Keratinocyte (primary cell): ENCODE data around the gene TMUB1. TPM values are rescaled to one million over a fixed set of nuclear protein-coding genes. Genes with fewer than 3 reads are reported as not detected.

Experiments
- DNase-seq: peaks from one replicate; pipeline ENCODE4 v3.0.0-alpha.2; 2011; ENCODE audit warnings: low read depth, missing footprints, low spot score
- FAIRE-seq: peaks from 2 replicates; lab custom pipeline; 2011; peaks lifted over from hg19 to GRCh38; lab: Jason Lieb, UNC
- H2AFZ ChIP-seq: 2 replicates; pipeline ENCODE4 v1.6.0; 2012; ENCODE audit warnings: low read length, control low read depth, inconsistent platforms; ENCODE audit not compliant: control insufficient read depth
- H3K27ac ChIP-seq: 2 replicates; pipeline ENCODE4 v1.5.1; 2011; ENCODE audit warnings: low read length; ENCODE audit not compliant: control insufficient read depth, insufficient read depth
- H3K27me3 ChIP-seq: 3 replicates; pipeline ENCODE4 v1.6.0; 2011; ENCODE audit warnings: low read length; ENCODE audit not compliant: control insufficient read depth, insufficient read depth; ENCODE audit errors: extremely low read depth
- H3K36me3 ChIP-seq, 2 experiments: 2 replicates in 1 of 2; 3 replicates in 1 of 2; pipeline ENCODE4 v1.5.1; 2011; ENCODE audit warnings: low read length in 2 of 2, mild to moderate bottlenecking in 1 of 2; ENCODE audit not compliant: control insufficient read depth in 2 of 2, insufficient read depth in 2 of 2; ENCODE audit errors: extremely low read depth in 1 of 2
- H3K4me1 ChIP-seq: 3 replicates; pipeline ENCODE4 v1.5.1; 2011; ENCODE audit warnings: low read length; ENCODE audit not compliant: control insufficient read depth, insufficient read depth; ENCODE audit errors: extremely low read depth
- H3K4me2 ChIP-seq: 3 replicates; pipeline ENCODE4 v1.6.0; 2011; ENCODE audit warnings: low read depth, low read length; ENCODE audit not compliant: control insufficient read depth, insufficient read depth; ENCODE audit errors: extremely low read depth
- H3K4me3 ChIP-seq, 3 experiments: fragments of 200-600 bp in 1 of 3; sonication (generic) in 1 of 3; 2 replicates in 2 of 3; 3 replicates in 1 of 3; pipeline ENCODE4 v1.5.1; 2011 to 2016; ENCODE audit warnings: low read length in 3 of 3, mild to moderate bottlenecking in 3 of 3, control low read depth in 2 of 3, inconsistent platforms in 1 of 3, low read depth in 1 of 3, mixed read lengths in 1 of 3, mixed run types in 1 of 3, moderate library complexity in 1 of 3; ENCODE audit not compliant: control insufficient read depth in 2 of 3, insufficient read depth in 2 of 3; ENCODE audit errors: extremely low read depth in 1 of 3
- H3K79me2 ChIP-seq: 2 replicates; pipeline ENCODE4 v1.6.0; 2012; ENCODE audit warnings: low read length; ENCODE audit not compliant: control insufficient read depth, insufficient read depth
- H3K9ac ChIP-seq: 3 replicates; pipeline ENCODE4 v1.6.0; 2011; ENCODE audit warnings: low read length; ENCODE audit not compliant: control insufficient read depth, insufficient read depth; ENCODE audit errors: extremely low read depth
- H3K9me1 ChIP-seq: 3 replicates; pipeline ENCODE4 v1.6.0; 2011; ENCODE audit warnings: low read length; ENCODE audit not compliant: control insufficient read depth, insufficient read depth; ENCODE audit errors: extremely low read depth
- H3K9me3 ChIP-seq: 2 replicates; pipeline ENCODE4 v1.5.1; 2012; ENCODE audit warnings: low read depth, low read length; ENCODE audit not compliant: control insufficient read depth
- H4K20me1 ChIP-seq: 3 replicates; pipeline ENCODE4 v1.6.0; 2011; ENCODE audit warnings: low read length; ENCODE audit not compliant: control insufficient read depth, insufficient read depth; ENCODE audit errors: extremely low read depth
- CTCF ChIP-seq, 3 experiments: IDR thresholded peaks in 1 of 3; conservative IDR thresholded peaks in 1 of 3; optimal IDR thresholded peaks in 1 of 3; 2 replicates in 2 of 3; 3 replicates in 1 of 3; pipeline versions ENCODE3 to v1.5.1; 2011; ENCODE audit warnings: low read length in 3 of 3, mild to moderate bottlenecking in 3 of 3, moderate library complexity in 2 of 3, control low read depth in 1 of 3, inconsistent platforms in 1 of 3; ENCODE audit not compliant: insufficient read depth in 2 of 3; ENCODE audit errors: extremely low read depth in 1 of 3
- EZH2 ChIP-seq: IDR thresholded peaks from one replicate; pipeline ENCODE4 v1.6.1; 2012; ENCODE audit warnings: inconsistent platforms, mild to moderate bottlenecking, low read length, moderate library complexity
- dilution Hi-C: fragments of 300-500 bp; cut with MboI; formaldehyde crosslinking; loops from one replicate; pipeline ENCODE4 v1.7.0; 2020; ENCODE audit warnings: low sequenced_read_pairs; ENCODE audit not compliant: extremely low pct_ligation_motif_present
- polyA plus RNA-seq, 5 experiments: library from polyadenylated mRNA; depleted of rRNA in 3 of 5; stranded (reverse) in 3 of 5; stranded (forward) in 1 of 5; unstranded in 1 of 5; fragments of >200 nt; gene quantifications; 1 replicate in 1 of 5; 2 replicates in 3 of 5; 3 replicates in 1 of 5; pipeline versions ENCODE4 v1.2.1 to v1.2.3, GENCODE V29; 2011 to 2012; ENCODE audit warnings: missing spikeins in 2 of 5, low read depth in 1 of 5, low replicate concordance in 1 of 5

Gene TMUB1
- polyA plus RNA-seq, 1 donor (not counting 4 experiments of a cell fraction or from before 2014, with no cell fraction given), result 12.2 TPM

GRCh38 chr7:151091431-151091830 lies 8.1 kb upstream of the TMUB1 start:
- Histone ChIP-seq H3K27me3 (no peaks in the 10 kb centered on the region), H3K4me3 (no peak overlapping the region), H3K79me2 (peaks cover 94% of the 10 kb centered on the region), H4K20me1 (peaks cover 5% of the 10 kb centered on the region), H3K4me2 (no peak overlapping the region), H3K36me3 (peaks cover 5 to 8% of the 10 kb centered on the region in 2 experiments), H3K9me3 (no peaks in the 10 kb centered on the region), H3K4me1 (peaks cover 21% of the 10 kb centered on the region), H3K27ac (no peak overlapping the region), H3K9me1 (no peaks in the 10 kb centered on the region), H2AFZ (no peak overlapping the region), H3K9ac (no peak overlapping the region)
- FAIRE-seq (no peak), DNase-seq (no peak)
- TF ChIP-seq CTCF (optimal IDR thresholded peaks at IDR 0.05 in 1 of 3, IDR thresholded peaks at IDR 0.05 in 1 of 3, conservative IDR thresholded peaks at IDR 0.05 in 1 of 3; ENCODE audit: extremely low read depth in 1 of 3, insufficient read depth in 2 of 3, low read length in 3 of 3), result peak in 2 of 3 experiments; percentile 68 to 77
- no peak for TF ChIP-seq EZH2
- dilution Hi-C loops, result no loop called here

- H3K9me3 ChIP-seq, result no peaks in the 10 kb centered on the region
- DNase-seq (no peak), FAIRE-seq (no peak)
- H3K9ac ChIP-seq, result no peak overlapping the region
- H3K79me2 ChIP-seq, result peaks cover 91% of the 10 kb centered on the region
- no peak overlapping the region for H3K4me3 ChIP-seq
- H3K9me1 ChIP-seq, result no peaks in the 10 kb centered on the region
- no peak overlapping the region for H2AFZ ChIP-seq
- dilution Hi-C loops, result no loop called here
- no peak overlapping the region for H3K4me2 ChIP-seq
- no peaks in the 10 kb centered on the region for H3K27me3 ChIP-seq
- H3K36me3 ChIP-seq, result peaks cover 5 to 8% of the 10 kb centered on the region in 2 experiments
- no peak overlapping the region for H3K27ac ChIP-seq
- peaks cover 5% of the 10 kb centered on the region for H4K20me1 ChIP-seq
- TF ChIP-seq EZH2 (no peak), CTCF (optimal IDR thresholded peaks at IDR 0.05 in 1 of 3, IDR thresholded peaks at IDR 0.05 in 1 of 3, conservative IDR thresholded peaks at IDR 0.05 in 1 of 3; ENCODE audit: extremely low read depth in 1 of 3, insufficient read depth in 2 of 3, low read length in 3 of 3) (no peak)
- H3K4me1 ChIP-seq, result peaks cover 21% of the 10 kb centered on the region
Measured at GRCh38 chr7:151091003-151091402, 7.7 kb upstream of the TMUB1 start.
